OCI-LY7 (cell line): ENCODE data around the gene DEPDC7. TPM values are rescaled to one million over a fixed set of nuclear protein-coding genes. Genes with fewer than 3 reads are reported as not detected.
"Not testable (repeated sequence)": the region's sequence is repeated elsewhere in the genome, so short reads cannot be mapped to it uniquely, and the experiment has no call there.

ENCODE experiments used
- BruUV-seq: library from RNA; stranded (reverse); fragments of 400-500 nt; replicated peaks from 2 replicates; lab custom pipeline; 2021; lab: Mats Ljungman, UMichigan
- CTCF ChIA-PET: fragments of 300-600 bp; sonication (Branson Sonifier 250); formaldehyde crosslinking; loops from one replicate; lab custom pipeline; 2022; ENCODE audit warnings: antibody characterized with exemption; ENCODE audit not compliant: unreplicated experiment; lab: Charles Lee
- POLR2A ChIA-PET: fragments of 300-600 bp; sonication (Branson Sonifier 250); formaldehyde crosslinking; loops from one replicate; lab custom pipeline; 2022; ENCODE audit warnings: antibody characterized with exemption; lab: Charles Lee
- DNase-seq: peaks from one replicate; pipeline ENCODE4 v3.0.0-alpha.2; 2015; ENCODE audit warnings: low spot score
- H2AFZ ChIP-seq: fragments of 200-600 bp; sonication (generic), shearing (Covaris generic); 2 replicates; pipeline ENCODE4 v1.6.1; 2014; ENCODE audit warnings: mild to moderate bottlenecking, antibody characterized with exemption, low read length, moderate library complexity
- H3K27ac ChIP-seq: fragments of 200-600 bp; sonication (generic); 2 replicates; pipeline ENCODE4 v1.5.1; 2014; ENCODE audit warnings: mixed run types, low read depth, mild to moderate bottlenecking, moderate library complexity, low read length, inconsistent platforms; ENCODE audit not compliant: poor library complexity, severe bottlenecking
- H3K36me3 ChIP-seq: fragments of 200-600 bp; sonication (generic); 2 replicates; pipeline ENCODE4 v1.6.1; 2014; ENCODE audit warnings: mild to moderate bottlenecking, antibody characterized with exemption, low read length, moderate library complexity, mixed read lengths; ENCODE audit not compliant: insufficient read depth
- H3K4me1 ChIP-seq: fragments of 200-600 bp; sonication (generic); 2 replicates; pipeline ENCODE4 v1.5.1; 2014; ENCODE audit warnings: mild to moderate bottlenecking, low read length; ENCODE audit not compliant: insufficient read depth, poor library complexity, severe bottlenecking
- H3K4me2 ChIP-seq: fragments of 200-600 bp; sonication (generic); 2 replicates; pipeline ENCODE4 v1.6.1; 2014; ENCODE audit warnings: mild to moderate bottlenecking, low read length
- H3K4me3 ChIP-seq: fragments of 200-600 bp; sonication (generic); 2 replicates; pipeline ENCODE4 v1.5.1; 2014; ENCODE audit warnings: mild to moderate bottlenecking, low read depth, low read length; ENCODE audit not compliant: poor library complexity, severe bottlenecking
- H3K79me2 ChIP-seq: fragments of 200-600 bp; sonication (generic); 2 replicates; pipeline ENCODE4 v1.6.1; 2016; ENCODE audit warnings: low read depth, mild to moderate bottlenecking, low read length, moderate library complexity, mixed read lengths; ENCODE audit not compliant: insufficient read depth
- H3K9me2 ChIP-seq: fragments of 200-600 bp; sonication (generic); 2 replicates; pipeline ENCODE4 v1.6.1; 2016; ENCODE audit warnings: mild to moderate bottlenecking, low read length, mixed read lengths; ENCODE audit not compliant: insufficient read depth
- H3K9me3 ChIP-seq: fragments of 200-600 bp; sonication (generic); 2 replicates; pipeline ENCODE4 v1.6.1; 2014; ENCODE audit warnings: mild to moderate bottlenecking, mixed run types, low read length, mixed read lengths
- H4K20me1 ChIP-seq: fragments of 200-600 bp; sonication (generic); 2 replicates; pipeline ENCODE4 v1.6.1; 2014; ENCODE audit warnings: mild to moderate bottlenecking, antibody characterized with exemption, low read length, moderate library complexity, mixed read lengths; ENCODE audit not compliant: insufficient read depth
- EZH2phosphoT487 ChIP-seq: fragments of 200-600 bp; sonication (generic); IDR thresholded peaks from 2 replicates; pipeline ENCODE4 v1.6.1; 2018; ENCODE audit warnings: low read depth, borderline replicate concordance, mild to moderate bottlenecking, mixed run types, antibody characterized with exemption, low read length, moderate library complexity, mixed read lengths
- intact Hi-C: fragments of 100-400 bp; cut with micrococcal nuclease; formaldehyde crosslinking; loops from one replicate; pipeline ENCODE4 v1.10.0; 2022; ENCODE audit not compliant: unreplicated experiment
- total RNA-seq, 2 experiments: library from RNA; depleted of rRNA in 1 of 2; stranded (reverse); fragments of >200 nt in 1 of 2; shearing (Covaris generic) in 1 of 2; gene quantifications; 2 replicates each; pipeline ENCODE4 v1.2.3, GENCODE V29; 2014 to 2022
- TF ChIP-seq, protein P1 (sequence below): fragments of 200-600 bp; sonication (generic); conservative IDR thresholded peaks from 2 replicates; pipeline ENCODE4 v1.5.1; 2014; ENCODE audit warnings: mild to moderate bottlenecking, antibody characterized with exemption, low read length, moderate library complexity, mixed read lengths

The DEPDC7 gene
- total RNA-seq, 2 experiments from 2014 or later, result 0.66 to 1.5 TPM

DNA sequence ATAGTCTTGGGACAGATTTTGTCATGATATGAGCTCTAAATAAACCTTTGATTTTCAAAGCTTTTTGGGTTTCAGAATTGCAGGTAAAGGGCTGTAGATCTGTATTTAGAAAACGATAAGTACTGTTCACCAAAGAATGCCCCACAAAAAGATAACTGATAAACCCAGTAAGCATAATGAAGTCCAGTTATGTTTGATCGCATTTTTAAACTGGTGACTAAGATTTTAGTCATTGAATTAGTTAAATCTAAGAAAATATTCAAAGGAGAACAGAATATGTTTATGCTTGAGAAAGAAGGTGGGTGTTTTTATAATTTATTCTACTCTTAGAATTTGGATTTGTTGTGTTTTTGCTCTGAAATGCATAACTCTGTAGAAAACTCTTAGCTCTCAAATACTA is 11.6 kb downstream of the DEPDC7 start:
- Histone ChIP-seq H3K9me2 (no peaks in the 10 kb centered on the region), H2AFZ (no peak overlapping the region), H3K79me2 (no peaks in the 10 kb centered on the region), H3K36me3 (no peaks in the 10 kb centered on the region), H3K27ac (no peak overlapping the region), H3K9me3 (no peaks in the 10 kb centered on the region), H3K4me1 (no peaks in the 10 kb centered on the region), H3K4me2 (no peak overlapping the region), H3K4me3 (no peak overlapping the region), H4K20me1 (no peaks in the 10 kb centered on the region)
- ChIA-PET POLR2A (interaction anchor here (0.7 to 1.0 kb wide), 2 partner anchors 47 kb away, joined by 3 to 4 read pairs; no protein-coding TSS in a partner anchor), CTCF (no interaction called here)
- TF ChIP-seq, protein P1, sequence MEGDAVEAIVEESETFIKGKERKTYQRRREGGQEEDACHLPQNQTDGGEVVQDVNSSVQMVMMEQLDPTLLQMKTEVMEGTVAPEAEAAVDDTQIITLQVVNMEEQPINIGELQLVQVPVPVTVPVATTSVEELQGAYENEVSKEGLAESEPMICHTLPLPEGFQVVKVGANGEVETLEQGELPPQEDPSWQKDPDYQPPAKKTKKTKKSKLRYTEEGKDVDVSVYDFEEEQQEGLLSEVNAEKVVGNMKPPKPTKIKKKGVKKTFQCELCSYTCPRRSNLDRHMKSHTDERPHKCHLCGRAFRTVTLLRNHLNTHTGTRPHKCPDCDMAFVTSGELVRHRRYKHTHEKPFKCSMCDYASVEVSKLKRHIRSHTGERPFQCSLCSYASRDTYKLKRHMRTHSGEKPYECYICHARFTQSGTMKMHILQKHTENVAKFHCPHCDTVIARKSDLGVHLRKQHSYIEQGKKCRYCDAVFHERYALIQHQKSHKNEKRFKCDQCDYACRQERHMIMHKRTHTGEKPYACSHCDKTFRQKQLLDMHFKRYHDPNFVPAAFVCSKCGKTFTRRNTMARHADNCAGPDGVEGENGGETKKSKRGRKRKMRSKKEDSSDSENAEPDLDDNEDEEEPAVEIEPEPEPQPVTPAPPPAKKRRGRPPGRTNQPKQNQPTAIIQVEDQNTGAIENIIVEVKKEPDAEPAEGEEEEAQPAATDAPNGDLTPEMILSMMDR, result no peak
- TF ChIP-seq EZH2phosphoT487, result no peak
- no peak for DNase-seq
- intact Hi-C loops, result no loop called here
- BruUV-seq, result no TSS peak

DNA sequence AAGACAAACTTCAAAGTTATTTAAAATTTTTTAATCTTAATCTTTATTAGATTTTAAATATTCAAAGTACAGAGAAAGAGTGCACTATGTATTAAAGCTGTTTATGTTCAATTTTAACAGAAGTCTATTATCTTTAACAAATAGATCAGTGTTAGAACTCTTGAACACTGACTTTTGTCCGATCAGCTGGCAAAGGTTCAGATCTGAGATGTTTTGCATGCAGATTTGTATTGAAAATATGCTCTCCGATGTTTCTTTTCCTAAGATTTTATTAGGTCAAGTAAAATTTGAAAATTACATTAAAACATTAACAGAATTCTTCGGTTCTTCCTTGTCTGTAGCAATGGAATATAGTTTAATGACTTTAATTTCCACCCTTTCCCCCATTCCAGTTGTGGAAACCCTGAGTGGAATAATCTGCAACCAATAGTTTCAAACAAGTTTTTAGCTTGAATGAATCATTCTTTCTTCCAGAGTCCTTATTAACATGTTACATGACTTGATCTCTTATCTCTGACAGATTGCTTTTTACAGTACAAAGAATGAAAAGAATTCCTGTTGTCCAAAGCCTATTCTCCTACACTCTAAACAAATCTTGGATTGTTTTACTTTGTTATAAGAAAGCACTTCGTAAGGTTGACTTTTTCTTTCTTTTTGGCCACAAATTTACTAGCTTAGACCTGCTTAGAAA is 12.3 kb downstream of the DEPDC7 start:
- no peak for DNase-seq
- Histone ChIP-seq H3K79me2 (no peaks in the 10 kb centered on the region), H4K20me1 (no peaks in the 10 kb centered on the region), H2AFZ (no peak overlapping the region), H3K9me2 (no peaks in the 10 kb centered on the region), H3K9me3 (no peaks in the 10 kb centered on the region), H3K4me2 (no peak overlapping the region), H3K4me3 (no peak overlapping the region), H3K27ac (no peak overlapping the region), H3K36me3 (no peaks in the 10 kb centered on the region), H3K4me1 (no peaks in the 10 kb centered on the region)
- POLR2A ChIA-PET, result interaction anchor here (0.5 to 1.6 kb wide), 3 partner anchors 11 to 149 kb away, joined by 3 to 4 read pairs (median 3); partner anchors contain the start of gene DEPDC7
- no TSS peak for BruUV-seq
- intact Hi-C loops, result no loop called here
- CTCF ChIA-PET, result no interaction called here
- no peak for TF ChIP-seq EZH2phosphoT487
- TF ChIP-seq, protein P1, result no peak

DNA sequence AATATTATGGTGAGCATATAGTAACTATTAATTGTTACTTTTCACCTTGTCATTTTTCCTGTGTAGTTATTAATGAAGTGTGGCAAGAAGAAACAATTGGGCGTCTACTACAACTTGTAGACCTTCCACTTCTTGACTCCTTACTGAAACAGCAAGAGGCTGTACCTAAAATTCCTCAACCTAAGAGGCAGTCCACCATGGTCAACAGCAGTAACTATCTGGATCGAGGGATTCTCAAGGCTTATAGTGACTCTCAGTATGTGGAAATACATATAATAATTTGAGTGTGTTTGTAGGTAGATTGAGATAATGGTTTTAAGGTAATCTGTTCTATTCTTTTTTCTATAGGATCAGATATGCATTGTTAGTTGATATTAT is 12.8 kb downstream of the DEPDC7 start:
- POLR2A ChIA-PET, result interaction anchor here (0.6 to 1.6 kb wide), 3 partner anchors 10 to 730 kb away, joined by 3 to 4 read pairs (median 3); partner anchors contain the start of gene DEPDC7
- TF ChIP-seq, protein P1, result no peak
- no peak for TF ChIP-seq EZH2phosphoT487
- H2AFZ ChIP-seq, result no peak overlapping the region
- intact Hi-C loops, result no loop called here
- no peaks in the 10 kb centered on the region for H3K36me3 ChIP-seq
- CTCF ChIA-PET, result no interaction called here
- H3K4me1 ChIP-seq, result no peaks in the 10 kb centered on the region
- no peak overlapping the region for H3K4me3 ChIP-seq
- no peaks in the 10 kb centered on the region for H3K9me3 ChIP-seq
- no peak overlapping the region for H3K27ac ChIP-seq
- H3K79me2 ChIP-seq, result no peaks in the 10 kb centered on the region
- no peak overlapping the region for H3K4me2 ChIP-seq
- BruUV-seq, result no TSS peak
- H4K20me1 ChIP-seq, result no peaks in the 10 kb centered on the region
- DNase-seq, result no peak
- H3K9me2 ChIP-seq, result no peaks in the 10 kb centered on the region

DNA sequence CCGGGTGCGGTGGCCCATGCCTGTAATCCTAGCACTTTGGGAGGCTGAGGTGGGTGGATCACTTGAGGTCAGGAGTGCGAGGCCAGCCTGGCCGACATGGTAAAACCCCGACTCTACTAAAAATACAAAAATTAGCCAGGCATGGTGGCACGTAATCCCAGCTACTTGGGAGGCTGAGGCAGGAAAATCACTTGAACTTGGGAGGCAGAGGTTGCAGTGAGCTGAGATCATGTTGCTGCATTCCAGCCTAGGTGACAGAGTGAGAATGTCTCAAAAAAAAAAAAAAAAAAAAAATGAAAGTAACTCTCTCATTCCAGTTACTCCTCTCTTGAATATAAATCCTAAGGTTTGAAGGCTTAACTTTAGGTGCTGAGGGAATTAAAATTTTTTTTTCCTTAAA is 13.5 kb downstream of the DEPDC7 start:
- H3K79me2 ChIP-seq, H3K4me3 ChIP-seq, H3K36me3 ChIP-seq, H3K4me2 ChIP-seq, H3K27ac ChIP-seq, DNase-seq, H4K20me1 ChIP-seq, H3K4me1 ChIP-seq, BruUV-seq, intact Hi-C loops, H3K9me3 ChIP-seq, H3K9me2 ChIP-seq, H2AFZ ChIP-seq, CTCF ChIA-PET: not testable (repeated sequence)
- POLR2A ChIA-PET, result interaction anchor here (0.7 to 1.6 kb wide), 4 partner anchors 9 to 746 kb away, joined by 3 to 6 read pairs (median 4); partner anchors contain the start of gene DEPDC7
